Left ventricle myocardium inferior (tissue), 1 donor: ENCODE results near the gene NXPH2. TPM values are rescaled to one million over a fixed set of nuclear protein-coding genes. Genes with fewer than 3 reads are reported as not detected.

ENCODE experiments used
- DNase-seq: peaks from one replicate; pipeline ENCODE4 v3.0.0-alpha.2; 2020
- H3K27ac ChIP-seq: fragments of 200-600 bp; replicated peaks from 2 replicates; pipeline ENCODE4 v1.8.0; 2021
- H3K27me3 ChIP-seq: fragments of 200-600 bp; 2 replicates; pipeline ENCODE4 v1.8.0; 2021; ENCODE audit warnings: low read depth
- H3K36me3 ChIP-seq: fragments of 200-600 bp; 2 replicates; pipeline ENCODE4 v1.8.0; 2021
- H3K4me1 ChIP-seq: fragments of 200-600 bp; 2 replicates; pipeline ENCODE4 v1.8.0; 2021
- H3K4me3 ChIP-seq: fragments of 200-600 bp; 2 replicates; pipeline ENCODE4 v1.8.0; 2021; ENCODE audit warnings: mild to moderate bottlenecking, moderate library complexity
- H3K9me3 ChIP-seq: fragments of 200-600 bp; replicated peaks from 2 replicates; pipeline ENCODE4 v1.8.0; 2021
- CTCF ChIP-seq: fragments of 200-600 bp; IDR thresholded peaks from 2 replicates; pipeline ENCODE4 v1.8.0; 2021; ENCODE audit warnings: antibody characterized with exemption, mild to moderate bottlenecking, borderline replicate concordance
- intact Hi-C: fragments of 100-400 bp; cut with micrococcal nuclease; formaldehyde crosslinking; loops from one replicate; pipeline ENCODE4 v1.11.0; 2022
- long read RNA-seq: library from polyadenylated mRNA; unstranded; transcript quantifications from one replicate; pipeline ENCODE4 v2.0.0, GENCODE V29; 2021
- total RNA-seq: library from RNA; stranded (reverse); fragmentation: NEBNext Ultra II Directional; extraction: Animal tissue kit (Norgen Biotek cat#: 25700); gene quantifications from one replicate; pipeline ENCODE4 v1.2.1, GENCODE V29; 2021
- donor health status: DM: no; HTN: yes; CAD: no; lungs with severe emphysema.

The NXPH2 gene
- total RNA-seq, result not detected
- long read RNA-seq, result 0 reads

GRCh38 chr2:138779781-138780445, at the start of gene NXPH2:
Gene NXPH2, minus strand, starts transcription at chr2:138780390. Its CDS starts 149 bp downstream, at chr2:138780241.
- no peak within 1 kb of the TSS for H3K27ac ChIP-seq
- H3K4me3 ChIP-seq, result peak within 1 kb of the TSS; percentile 56
- H3K36me3 ChIP-seq, result no peaks in the 10 kb centered on the region
- TF ChIP-seq CTCF, result no peak
- intact Hi-C loops, result no loop called here
- peaks cover 23% of the 10 kb centered on the region for H3K4me1 ChIP-seq
- peaks cover 88% of the 10 kb centered on the region for H3K27me3 ChIP-seq
- no peaks in the 10 kb centered on the region for H3K9me3 ChIP-seq
- DNase-seq, result no peak

DNA sequence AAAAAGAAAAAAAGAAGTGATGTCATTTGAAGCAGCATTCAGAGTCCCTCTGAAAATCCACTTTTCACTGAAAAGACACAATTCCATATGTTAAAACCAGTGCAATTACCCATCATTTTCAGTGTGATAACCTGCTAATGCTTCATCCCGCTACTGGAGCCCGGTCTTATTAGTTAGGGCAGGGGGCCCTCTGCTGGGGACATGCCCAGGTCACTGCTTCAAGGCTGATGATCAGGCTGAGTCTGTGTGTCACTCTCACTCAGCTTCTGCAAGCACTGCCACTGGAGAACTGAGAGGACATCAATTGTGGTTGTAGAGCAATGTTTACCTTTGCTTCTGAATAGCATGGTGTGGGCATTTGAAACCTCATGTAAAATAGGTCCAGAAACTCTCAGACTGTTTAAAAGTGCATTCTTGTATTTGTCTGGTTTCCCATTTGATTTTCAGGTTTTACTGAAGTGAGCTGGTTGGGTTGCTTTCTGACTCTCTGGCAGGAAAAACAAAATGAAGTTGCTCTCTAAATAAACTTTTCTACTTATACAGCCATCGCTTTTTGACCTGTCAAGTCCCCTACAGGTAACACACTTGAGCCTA, 49.2 kb upstream of the NXPH2 start:
- DNase-seq, result no peak
- Histone ChIP-seq H3K9me3 (no peaks in the 10 kb centered on the region), H3K27me3 (peaks cover 6% of the 10 kb centered on the region), H3K27ac (no peak overlapping the region), H3K4me1 (no peaks in the 10 kb centered on the region), H3K36me3 (no peaks in the 10 kb centered on the region), H3K4me3 (no peak overlapping the region)
- TF ChIP-seq CTCF, result peak; percentile 40
- intact Hi-C loops, result no loop called here

- intact Hi-C loops, result loop anchor here (2.0 kb wide), 1 partner anchor 917 kb away; no protein-coding TSS in a partner anchor
- Histone ChIP-seq H3K27me3 (peaks cover 16% of the 10 kb centered on the region), H3K4me3 (no peak overlapping the region), H3K9me3 (no peaks in the 10 kb centered on the region), H3K27ac (no peak overlapping the region), H3K36me3 (no peaks in the 10 kb centered on the region), H3K4me1 (no peaks in the 10 kb centered on the region)
- DNase-seq, result no peak
- TF ChIP-seq CTCF, result peak; percentile 83
Observed at GRCh38 chr2:138827426-138828054, 47.4 kb upstream of the NXPH2 start.

- H3K9me3 ChIP-seq, result no peaks in the 10 kb centered on the region
- H3K4me1 ChIP-seq, result no peaks in the 10 kb centered on the region
- intact Hi-C loops, result no loop called here
- no peak for TF ChIP-seq CTCF
- DNase-seq, result no peak
- no peaks in the 10 kb centered on the region for H3K36me3 ChIP-seq
- no peak overlapping the region for H3K27ac ChIP-seq
- H3K4me3 ChIP-seq, result no peak overlapping the region
- peaks cover 22% of the 10 kb centered on the region for H3K27me3 ChIP-seq
Observed at GRCh38 chr2:138823666-138824065, 43.5 kb upstream of the NXPH2 start.

DNA sequence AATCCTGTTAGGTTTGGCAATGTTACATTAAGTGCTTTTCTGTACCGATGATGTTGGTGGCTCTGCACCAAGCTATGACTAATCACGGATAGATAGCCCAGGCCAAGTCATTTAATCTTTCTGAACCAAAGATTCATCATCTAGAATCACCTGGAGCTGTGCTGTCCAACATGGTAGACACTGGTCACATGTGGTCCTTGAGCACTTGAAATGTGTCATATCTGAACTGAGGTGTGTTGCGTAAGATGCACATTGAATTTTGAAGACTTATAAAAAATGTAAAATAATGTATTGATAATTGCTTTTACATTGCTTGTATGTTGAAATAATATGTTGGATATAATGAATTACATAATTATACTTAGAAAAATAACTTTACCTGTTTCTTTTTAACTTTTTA, 39.8 kb upstream of the NXPH2 start:
- DNase-seq, result no peak
- no peak for TF ChIP-seq CTCF
- Histone ChIP-seq H3K27ac (no peak overlapping the region), H3K36me3 (no peaks in the 10 kb centered on the region), H3K9me3 (no peaks in the 10 kb centered on the region), H3K4me1 (no peaks in the 10 kb centered on the region), H3K27me3 (peaks cover 22% of the 10 kb centered on the region), H3K4me3 (no peak overlapping the region)
- intact Hi-C loops, result no loop called here
